ENCODE measurements around the gene TNFRSF4. TPM values are rescaled to one million over a fixed set of nuclear protein-coding genes. Genes with fewer than 3 reads are reported as not detected.

TNFRSF4 gene
- total RNA-seq, 1 donor from 2014 or later = not detected

DNA sequence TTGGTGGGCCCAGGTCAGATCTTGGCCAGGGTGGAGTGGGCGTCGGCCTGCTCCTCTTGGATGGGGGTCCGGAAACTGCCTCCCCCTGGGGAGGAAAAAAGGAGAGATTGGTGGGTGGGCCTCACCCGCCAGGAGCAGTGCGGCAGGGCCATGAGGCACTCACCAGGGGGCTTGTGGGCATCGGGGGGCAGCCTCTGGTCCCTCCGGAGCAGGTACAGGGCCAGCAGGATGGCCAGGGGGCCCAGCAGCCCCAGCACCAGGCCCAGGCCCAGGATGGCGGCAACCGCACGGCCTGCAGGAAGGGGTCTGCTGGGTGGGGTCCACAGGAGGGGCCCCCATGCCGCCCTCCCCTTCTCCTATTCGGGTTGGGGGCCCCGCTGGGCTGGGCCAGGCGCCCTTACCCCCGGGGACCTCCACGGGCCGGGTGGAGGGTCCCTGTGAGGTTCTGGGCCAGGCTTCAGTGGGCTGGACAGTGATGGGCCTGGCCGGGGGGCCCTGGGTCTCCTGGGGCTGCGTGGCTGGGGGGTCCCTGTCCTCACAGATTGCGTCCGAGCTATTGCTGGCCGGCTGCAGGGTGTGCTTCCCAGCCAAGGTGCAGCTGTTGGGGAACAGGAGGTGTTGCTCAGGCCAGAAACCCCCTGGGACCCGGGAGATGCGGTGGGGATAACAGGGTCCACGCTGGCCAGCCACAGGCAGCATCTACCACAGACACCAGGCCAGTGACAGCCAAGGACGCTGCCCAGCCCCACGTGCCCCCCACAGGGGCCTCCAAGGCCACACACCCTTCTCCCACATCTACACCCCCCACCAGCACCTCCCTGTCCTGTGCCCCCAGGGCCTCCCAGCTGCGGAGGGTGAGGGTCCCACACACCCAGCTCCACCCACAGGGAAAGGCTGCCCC, 2.2 kb downstream of the TNFRSF4 start:
- no peaks in the 10 kb centered on the region for H3K9me3 Mint-ChIP-seq
- peaks cover 7% of the 10 kb centered on the region for H3K27me3 Mint-ChIP-seq (ENCODE audit: insufficient read depth, low read depth)
- TF ChIP-seq EZH2 (IDR thresholded peaks at IDR 0.05) (no peak), EZH2phosphoT487 (IDR thresholded peaks at IDR 0.05) (no peak)
- TF ChIP-seq, protein P1, sequence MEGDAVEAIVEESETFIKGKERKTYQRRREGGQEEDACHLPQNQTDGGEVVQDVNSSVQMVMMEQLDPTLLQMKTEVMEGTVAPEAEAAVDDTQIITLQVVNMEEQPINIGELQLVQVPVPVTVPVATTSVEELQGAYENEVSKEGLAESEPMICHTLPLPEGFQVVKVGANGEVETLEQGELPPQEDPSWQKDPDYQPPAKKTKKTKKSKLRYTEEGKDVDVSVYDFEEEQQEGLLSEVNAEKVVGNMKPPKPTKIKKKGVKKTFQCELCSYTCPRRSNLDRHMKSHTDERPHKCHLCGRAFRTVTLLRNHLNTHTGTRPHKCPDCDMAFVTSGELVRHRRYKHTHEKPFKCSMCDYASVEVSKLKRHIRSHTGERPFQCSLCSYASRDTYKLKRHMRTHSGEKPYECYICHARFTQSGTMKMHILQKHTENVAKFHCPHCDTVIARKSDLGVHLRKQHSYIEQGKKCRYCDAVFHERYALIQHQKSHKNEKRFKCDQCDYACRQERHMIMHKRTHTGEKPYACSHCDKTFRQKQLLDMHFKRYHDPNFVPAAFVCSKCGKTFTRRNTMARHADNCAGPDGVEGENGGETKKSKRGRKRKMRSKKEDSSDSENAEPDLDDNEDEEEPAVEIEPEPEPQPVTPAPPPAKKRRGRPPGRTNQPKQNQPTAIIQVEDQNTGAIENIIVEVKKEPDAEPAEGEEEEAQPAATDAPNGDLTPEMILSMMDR (IDR thresholded peaks at IDR 0.05) = no peak
- H3K4me3 Mint-ChIP-seq = no peak overlapping the region
- Histone ChIP-seq H3K9ac (no peak overlapping the region), H3K79me2 (ENCODE audit: low read depth) (no peaks in the 10 kb centered on the region), H2AFZ (replicated peaks) (no peak overlapping the region), H3K27ac (no peak overlapping the region), H3F3A (ENCODE audit: low read depth) (no peaks in the 10 kb centered on the region), H3K4me2 (no peak overlapping the region), H3K4me1 (no peaks in the 10 kb centered on the region), H3K27me3 (peaks cover 12% of the 10 kb centered on the region), H4K20me1 (ENCODE audit: low read depth) (no peaks in the 10 kb centered on the region), H3K4me3 (no peak overlapping the region), H3K36me3 (no peaks in the 10 kb centered on the region), H3K9me3 (ENCODE audit: low read depth) (no peaks in the 10 kb centered on the region)
- H3K4me1 Mint-ChIP-seq = no peaks in the 10 kb centered on the region
- H3K36me3 Mint-ChIP-seq = peaks cover 2% of the 10 kb centered on the region
- DNase-seq (ENCODE audit: low spot score) = no peak
- H3K27ac Mint-ChIP-seq = no peak overlapping the region

DNA sequence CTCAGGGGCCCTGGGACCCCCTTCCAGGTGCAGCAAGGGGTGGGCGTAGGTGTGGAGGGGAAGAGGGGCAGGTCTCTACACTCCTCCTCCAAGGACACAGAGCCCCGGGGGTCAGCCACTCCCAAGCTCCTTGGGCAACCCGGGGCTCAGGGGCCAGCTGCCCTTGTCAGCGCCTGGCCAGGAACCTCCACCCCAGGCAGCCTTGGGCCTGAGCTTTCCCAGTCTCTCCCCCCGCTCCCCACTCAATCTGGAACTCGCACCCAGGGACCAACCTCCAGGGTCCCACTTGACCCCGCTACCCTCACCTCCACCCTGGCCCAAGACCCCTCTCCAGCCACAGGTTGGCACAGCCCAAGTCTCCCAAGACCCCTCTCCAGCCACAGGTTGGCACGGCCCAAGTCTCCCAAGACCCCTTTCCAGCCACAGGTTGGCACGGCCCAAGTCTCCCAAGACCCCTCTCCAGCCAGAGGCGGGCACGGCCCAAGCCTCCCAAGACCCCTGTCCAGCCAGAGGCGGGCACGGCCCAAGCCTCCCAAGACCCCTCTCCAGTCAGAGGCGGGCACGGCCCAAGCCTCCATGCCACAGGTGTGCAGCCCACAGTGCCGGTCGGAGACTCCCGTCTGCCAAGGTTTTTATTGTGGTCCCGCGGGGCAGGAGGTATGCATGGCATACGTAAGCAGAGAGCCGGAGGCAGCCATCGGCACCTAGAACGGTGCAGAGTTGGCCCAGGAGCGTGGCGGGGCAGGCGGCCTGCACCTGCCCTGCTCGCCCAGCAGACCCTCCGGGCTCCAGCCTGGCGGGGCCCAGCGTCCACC, 3.0 kb downstream of the TNFRSF4 start:
- H3F3A ChIP-seq (ENCODE audit: low read depth) = no peaks in the 10 kb centered on the region
- no peak overlapping the region for H3K4me2 ChIP-seq
- H3K4me3 ChIP-seq = no peak overlapping the region
- H3K27ac ChIP-seq = no peak overlapping the region
- no peaks in the 10 kb centered on the region for H3K36me3 ChIP-seq
- peak overlapping the region; percentile 46 for H3K4me3 Mint-ChIP-seq
- no peak overlapping the region for H3K9ac ChIP-seq
- no peak for DNase-seq (ENCODE audit: low spot score)
- H3K9me3 ChIP-seq (ENCODE audit: low read depth) = no peaks in the 10 kb centered on the region
- no peaks in the 10 kb centered on the region for H3K4me1 ChIP-seq
- TF ChIP-seq, protein P1 (IDR thresholded peaks at IDR 0.05) = no peak
- no peak for TF ChIP-seq EZH2 (IDR thresholded peaks at IDR 0.05)
- no peak for TF ChIP-seq EZH2phosphoT487 (IDR thresholded peaks at IDR 0.05)
- H2AFZ ChIP-seq (replicated peaks) = no peak overlapping the region
- H3K27me3 ChIP-seq = peaks cover 21% of the 10 kb centered on the region
- no peaks in the 10 kb centered on the region for H3K9me3 Mint-ChIP-seq
- H3K4me1 Mint-ChIP-seq = no peaks in the 10 kb centered on the region
- no peak overlapping the region for H3K27ac Mint-ChIP-seq
- no peaks in the 10 kb centered on the region for H4K20me1 ChIP-seq (ENCODE audit: low read depth)
- H3K36me3 Mint-ChIP-seq = no peaks in the 10 kb centered on the region
- no peaks in the 10 kb centered on the region for H3K79me2 ChIP-seq (ENCODE audit: low read depth)
- H3K27me3 Mint-ChIP-seq (ENCODE audit: insufficient read depth, low read depth) = peaks cover 9% of the 10 kb centered on the region

DNA sequence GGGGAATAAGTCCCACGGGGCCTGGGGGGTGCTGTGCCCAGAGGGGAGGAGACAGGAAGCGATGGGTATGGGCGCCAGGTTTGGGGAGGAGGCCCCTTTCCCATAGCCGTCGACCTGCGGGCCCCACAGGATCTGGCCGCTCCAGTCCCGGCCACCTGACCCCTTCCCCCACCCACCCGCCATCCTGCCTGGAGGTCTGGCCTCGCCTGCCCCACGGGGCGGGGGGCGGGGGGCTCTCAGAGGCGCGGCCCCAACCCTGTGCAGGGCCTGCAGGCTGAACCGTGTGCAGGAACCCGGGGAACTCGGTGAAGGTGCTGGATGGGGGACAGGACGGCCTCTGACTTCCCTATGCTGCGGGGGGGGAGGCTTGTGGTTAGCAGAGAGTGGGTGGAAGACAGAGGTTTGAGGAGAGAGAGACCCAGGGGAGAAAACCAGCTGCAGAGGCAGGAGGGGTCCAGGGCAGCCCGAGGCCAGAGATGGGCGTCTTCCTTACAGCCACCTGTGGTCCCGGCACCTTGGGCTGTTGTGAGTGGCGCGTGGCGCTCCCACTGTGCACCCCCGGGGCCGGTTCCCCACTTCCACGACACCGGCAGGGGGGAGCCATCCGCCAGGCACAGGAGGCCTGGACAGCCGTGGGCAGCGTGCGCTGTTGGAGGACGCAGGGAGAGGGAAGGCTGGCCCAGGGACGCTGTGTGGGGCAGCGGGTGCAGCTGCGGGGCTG, 5.1 kb downstream of the TNFRSF4 start:
- Mint-ChIP-seq H3K9me3 (no peaks in the 10 kb centered on the region), H3K4me1 (no peaks in the 10 kb centered on the region), H3K27me3 (ENCODE audit: insufficient read depth, low read depth) (peaks cover 7% of the 10 kb centered on the region), H3K4me3 (no peak overlapping the region), H3K27ac (no peak overlapping the region), H3K36me3 (no peaks in the 10 kb centered on the region)
- Histone ChIP-seq H3K27ac (no peak overlapping the region), H3K27me3 (peaks cover 41% of the 10 kb centered on the region), H3K4me3 (no peak overlapping the region), H2AFZ (replicated peaks) (no peak overlapping the region), H3F3A (ENCODE audit: low read depth) (no peaks in the 10 kb centered on the region), H3K36me3 (no peaks in the 10 kb centered on the region), H3K4me2 (no peak overlapping the region), H3K79me2 (ENCODE audit: low read depth) (no peaks in the 10 kb centered on the region), H3K4me1 (no peaks in the 10 kb centered on the region), H4K20me1 (ENCODE audit: low read depth) (no peaks in the 10 kb centered on the region), H3K9me3 (ENCODE audit: low read depth) (no peaks in the 10 kb centered on the region), H3K9ac (no peak overlapping the region)
- no peak for DNase-seq (ENCODE audit: low spot score)
- TF ChIP-seq, protein P1 (IDR thresholded peaks at IDR 0.05) = no peak
- no peak for TF ChIP-seq EZH2phosphoT487 (IDR thresholded peaks at IDR 0.05)
- no peak for TF ChIP-seq EZH2 (IDR thresholded peaks at IDR 0.05)
